Measurements from ENCODE around the gene NDUFAF8.

GRCh38 chr17:81223762-81224130 is 15.4 kb upstream of the NDUFAF8 start:
- TF ChIP-seq CTCF (IDR thresholded peaks at IDR 0.05) (no peak), POLR2A (IDR thresholded peaks at IDR 0.05) (no peak)

Measured in uterus (tissue), 2 donors.